Muscle layer of colon (tissue), 2 donors: ENCODE results near the gene GABRR1.

Source experiments
- H3K27ac ChIP-seq: one replicate; pipeline ENCODE4 v1.7.0; 2013; ENCODE audit warnings: low read depth, mild to moderate bottlenecking, low read length, moderate library complexity
- H3K27me3 ChIP-seq, 2 donors: one replicate each; pipeline ENCODE4 v1.7.0; 2013; ENCODE audit warnings: low read length in 2 of 2, mild to moderate bottlenecking in 2 of 2; ENCODE audit not compliant: insufficient read depth in 2 of 2, control insufficient read depth in 1 of 2
- H3K36me3 ChIP-seq: one replicate; pipeline ENCODE4 v1.7.0; 2013; ENCODE audit warnings: mild to moderate bottlenecking, low read length; ENCODE audit not compliant: insufficient read depth
- H3K4me1 ChIP-seq: one replicate; pipeline ENCODE4 v1.7.0; 2013; ENCODE audit warnings: mild to moderate bottlenecking, low read length; ENCODE audit not compliant: insufficient read depth
- H3K4me3 ChIP-seq, 2 donors: one replicate each; pipeline ENCODE4 v1.7.0; 2013; ENCODE audit warnings: low read length in 2 of 2, low read depth in 1 of 2, mild to moderate bottlenecking in 1 of 2, moderate library complexity in 1 of 2
- H3K9ac ChIP-seq: one replicate; pipeline ENCODE4 v1.7.0; 2013; ENCODE audit warnings: low read length
- H3K9me3 ChIP-seq: one replicate; pipeline ENCODE4 v1.7.0; 2013; ENCODE audit warnings: mild to moderate bottlenecking, low read length
- donor health status: abdominal sarcoma.
- donor health status: Adenocarcinoma of cecum.

Gene GABRR1

GRCh38 chr6:89154131-89154530 lies 63.0 kb downstream of the GABRR1 start:
- Histone ChIP-seq H3K9ac (no peak overlapping the region), H3K27ac (no peak overlapping the region), H3K9me3 (no peaks in the 10 kb centered on the region), H3K36me3 (peaks cover 5% of the 10 kb centered on the region), H3K27me3 (no peaks in the 10 kb centered on the region), H3K4me1 (peaks cover 4% of the 10 kb centered on the region), H3K4me3 (no peak overlapping the region)

- Histone ChIP-seq H3K9ac (no peak overlapping the region), H3K4me3 (no peak overlapping the region)
Measured at GRCh38 chr6:89148016-89148750, 69.0 kb downstream of the GABRR1 start.

GRCh38 chr6:89146718-89147700 lies 70.1 kb downstream of the GABRR1 start:
- peak overlapping the region; percentile 75 to 86 for H3K4me3 ChIP-seq
- H3K9ac ChIP-seq: peak overlapping the region; percentile 69
- no peaks in the 10 kb centered on the region for H3K27me3 ChIP-seq
- H3K9me3 ChIP-seq: no peaks in the 10 kb centered on the region
- H3K4me1 ChIP-seq: peaks cover 20% of the 10 kb centered on the region
- peak overlapping the region; percentile 85 for H3K27ac ChIP-seq
- no peaks in the 10 kb centered on the region for H3K36me3 ChIP-seq

More at GRCh38 chr6:89148016-89148750, 69.0 kb downstream of the GABRR1 start:
- Histone ChIP-seq H3K36me3 (no peaks in the 10 kb centered on the region), H3K4me1 (peaks cover 20% of the 10 kb centered on the region), H3K9me3 (no peaks in the 10 kb centered on the region), H3K27ac (peak overlapping the region; percentile 36), H3K27me3 (no peaks in the 10 kb centered on the region)

GRCh38 chr6:89145956-89146717 lies 71.0 kb downstream of the GABRR1 start, which contains the start of gene PM20D2:
Gene PM20D2 (plus strand): TSS chr6:89146055. CDS start chr6:89146145, 90 bp downstream.
- Histone ChIP-seq H3K27ac (peak within 1 kb of the TSS; percentile 85), H3K9ac (peak within 1 kb of the TSS; percentile 69), H3K9me3 (no peaks in the 10 kb centered on the region), H3K4me3 (peak within 1 kb of the TSS; percentile 75 to 86), H3K36me3 (no peaks in the 10 kb centered on the region), H3K4me1 (peaks cover 20% of the 10 kb centered on the region), H3K27me3 (no peaks in the 10 kb centered on the region)

- Histone ChIP-seq H3K27me3 (no peaks in the 10 kb centered on the region), H3K4me1 (peaks cover 27% of the 10 kb centered on the region), H3K9me3 (no peaks in the 10 kb centered on the region), H3K9ac (peak overlapping the region; percentile 69), H3K27ac (peak overlapping the region; percentile 85), H3K36me3 (no peaks in the 10 kb centered on the region), H3K4me3 (peak overlapping the region; percentile 75 to 86)
Measured at GRCh38 chr6:89145091-89145955, 71.8 kb downstream of the GABRR1 start.

GRCh38 chr6:89144354-89144906 lies 72.7 kb downstream of the GABRR1 start:
- H3K4me1 ChIP-seq: peaks cover 34% of the 10 kb centered on the region
- no peaks in the 10 kb centered on the region for H3K27me3 ChIP-seq
- H3K27ac ChIP-seq: no peak overlapping the region
- no peaks in the 10 kb centered on the region for H3K9me3 ChIP-seq
- no peaks in the 10 kb centered on the region for H3K36me3 ChIP-seq
- H3K9ac ChIP-seq: no peak overlapping the region
- no peak overlapping the region for H3K4me3 ChIP-seq

GRCh38 chr6:89140347-89141156 lies 76.6 kb downstream of the GABRR1 start:
- Histone ChIP-seq H3K36me3 (no peaks in the 10 kb centered on the region), H3K9ac (no peak overlapping the region), H3K27me3 (no peaks in the 10 kb centered on the region), H3K9me3 (no peaks in the 10 kb centered on the region), H3K4me3 (no peak overlapping the region), H3K4me1 (peaks cover 20% of the 10 kb centered on the region), H3K27ac (peak overlapping the region; percentile 65)

GRCh38 chr6:89139509-89140346 lies 77.4 kb downstream of the GABRR1 start:
- Histone ChIP-seq H3K9ac (no peak overlapping the region), H3K4me3 (no peak overlapping the region), H3K27ac (peak overlapping the region; percentile 65), H3K9me3 (no peaks in the 10 kb centered on the region), H3K27me3 (no peaks in the 10 kb centered on the region), H3K4me1 (peaks cover 17% of the 10 kb centered on the region), H3K36me3 (no peaks in the 10 kb centered on the region)

GRCh38 chr6:89138173-89138572 lies 79.0 kb downstream of the GABRR1 start:
- Histone ChIP-seq H3K4me1 (peaks cover 15% of the 10 kb centered on the region), H3K9me3 (no peaks in the 10 kb centered on the region), H3K36me3 (no peaks in the 10 kb centered on the region), H3K27me3 (no peaks in the 10 kb centered on the region), H3K4me3 (no peak overlapping the region), H3K27ac (no peak overlapping the region), H3K9ac (no peak overlapping the region)
